Tibial nerve (tissue), 4 donors: ENCODE measurements around the gene NEK4. TPM values are rescaled to one million over a fixed set of nuclear protein-coding genes. Genes with fewer than 3 reads are reported as not detected.
A peak's percentile ranks its signal among the peaks of the same experiment; 100 is the strongest.

Experiments
- DNase-seq, 2 donors: peaks; one replicate each; pipeline ENCODE4 v3.0.0-alpha.2; 2019; ENCODE audit warnings: low spot score in 2 of 2
- H3K27ac ChIP-seq, 4 donors: fragments of 200-600 bp; sonication (generic) in 3 of 4; one replicate each; pipeline ENCODE4 v1.5.1; 2017 to 2019; ENCODE audit warnings: mild to moderate bottlenecking in 1 of 4
- H3K27me3 ChIP-seq, 2 donors: fragments of 200-600 bp; sonication (generic) in 1 of 2; one replicate each; pipeline versions ENCODE4 v1.5.1 to v1.6.0; 2017 to 2019
- H3K36me3 ChIP-seq, 3 donors: fragments of 200-600 bp; sonication (generic); one replicate each; pipeline ENCODE4 v1.5.1; 2018 to 2019
- H3K4me1 ChIP-seq, 4 donors: fragments of 200-600 bp; sonication (generic) in 3 of 4; one replicate each; pipeline ENCODE4 v1.5.1; 2017 to 2019
- H3K4me3 ChIP-seq, 4 donors: fragments of 200-600 bp; sonication (generic) in 3 of 4; one replicate each; pipeline ENCODE4 v1.5.1; 2017 to 2019; ENCODE audit warnings: mild to moderate bottlenecking in 1 of 4, moderate library complexity in 1 of 4
- H3K9me3 ChIP-seq, 4 donors: fragments of 200-600 bp; sonication (generic) in 3 of 4; one replicate each; pipeline ENCODE4 v1.5.1; 2017 to 2019
- CTCF ChIP-seq, 5 experiments: fragments of 200-600 bp in 3 of 5; fragments of 450-650 bp in 2 of 5; sonication (generic) in 3 of 5; IDR thresholded peaks; one replicate each; pipeline ENCODE4 v1.5.1; 2016 to 2019; ENCODE audit warnings: antibody characterized with exemption in 5 of 5, mild to moderate bottlenecking in 3 of 5, moderate library complexity in 2 of 5
- EP300 ChIP-seq, 2 donors: sonication (generic); formaldehyde crosslinking; IDR thresholded peaks; one replicate each; pipeline ENCODE4 v1.6.1; 2017; ENCODE audit warnings: antibody characterized with exemption in 2 of 2, mild to moderate bottlenecking in 1 of 2
- POLR2A ChIP-seq, 2 donors: fragments of 450-650 bp; IDR thresholded peaks; one replicate each; pipeline ENCODE4 v1.6.1; 2017; ENCODE audit warnings: antibody characterized with exemption in 2 of 2, mild to moderate bottlenecking in 2 of 2, moderate library complexity in 2 of 2
- WGBS, 2 donors: methylation state at CpG; one replicate each; pipeline ENCODE4 v1.1.5; 2018; 5-methylcytosine and 5-hydroxymethylcytosine counted together
- total RNA-seq, 4 donors: library from RNA; depleted of rRNA; stranded (reverse); fragments of >200 nt; gene quantifications; one replicate each; pipeline ENCODE4 v1.1.0, GENCODE V29; 2016

The NEK4 gene
- total RNA-seq, 4 donors from 2014 or later = 19.2 to 26.7 (median 20.5) TPM

- TF ChIP-seq EP300 (IDR thresholded peaks at IDR 0.05) (peak; percentile 73 to 97), CTCF (IDR thresholded peaks at IDR 0.05) (peak in 2 of 5 experiments; percentile 26 to 29), POLR2A (IDR thresholded peaks at IDR 0.05) (peak; percentile 50 to 82)
- Histone ChIP-seq H3K36me3 (peaks cover 0 to 40% (median 22%) of the 10 kb centered on the region in 3 donors), H3K9me3 (no peaks in the 10 kb centered on the region), H3K4me1 (peaks cover 4 to 66% (median 38%) of the 10 kb centered on the region in 4 donors), H3K27me3 (no peaks in the 10 kb centered on the region), H3K4me3 (peak within 1 kb of the TSS; percentile 58 to 86 (median 72)), H3K27ac (peak within 1 kb of the TSS; percentile 95 to 99 (median 98))
- DNase-seq = peak; percentile 85 to 86
- WGBS, 2 donors = 0 to 1% methylated on average over 33 to 38 of the region's 82 CpGs
Observed at GRCh38 chr3:52685709-52686691, 84.7 kb downstream of the NEK4 start, which contains the start of the genes GNL3 and PBRM1. TSS of gene GNL3 (plus strand) at chr3:52686032. CDS start at chr3:52686093, 61 bp downstream. TSS of gene PBRM1 (minus strand) at chr3:52685913.

DNA sequence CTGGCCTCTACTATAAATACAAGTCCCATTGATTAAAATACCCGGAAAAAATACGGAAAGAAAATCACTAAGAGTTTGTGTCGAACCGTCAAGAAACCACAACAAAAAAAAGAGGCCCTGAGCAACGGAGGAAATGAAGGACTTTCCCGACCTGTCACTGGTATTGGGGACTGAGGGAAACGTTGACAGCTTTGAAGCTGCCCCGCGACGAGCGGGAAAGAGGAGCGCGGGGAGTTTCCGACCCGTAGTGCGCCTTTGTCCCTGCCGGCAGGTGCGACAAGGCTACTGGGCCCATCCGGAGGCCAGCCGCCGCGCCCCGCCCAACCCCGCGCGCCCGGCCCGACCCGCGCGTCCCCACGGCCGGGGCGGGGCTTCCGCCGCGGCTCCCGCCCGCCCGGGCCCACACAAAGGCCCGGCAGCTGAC lies 85.4 kb downstream of the NEK4 start:
- no peak for TF ChIP-seq CTCF (IDR thresholded peaks at IDR 0.05)
- TF ChIP-seq POLR2A (IDR thresholded peaks at IDR 0.05) = peak in 1 of 2 donors; percentile 21
- TF ChIP-seq EP300 (IDR thresholded peaks at IDR 0.05) = no peak
- Histone ChIP-seq H3K4me3 (peak overlapping the region; percentile 58 to 85 (median 72)), H3K9me3 (no peaks in the 10 kb centered on the region), H3K27me3 (no peaks in the 10 kb centered on the region), H3K27ac (peak overlapping the region; percentile 95 to 99 (median 98)), H3K36me3 (peaks cover 0 to 33% (median 22%) of the 10 kb centered on the region in 3 donors), H3K4me1 (peaks cover 4 to 73% (median 42%) of the 10 kb centered on the region in 4 donors)
- WGBS, 2 donors = 0 to 1% methylated on average over 11 to 39 of the region's 41 CpGs
- peak; percentile 45 to 52 for DNase-seq

GRCh38 chr3:52684184-52684583 lies 86.6 kb downstream of the NEK4 start:
- WGBS, 2 donors = 30 to 35% methylated on average over 5 of the region's 5 CpGs
- Histone ChIP-seq H3K27me3 (no peaks in the 10 kb centered on the region), H3K9me3 (no peaks in the 10 kb centered on the region), H3K36me3 (peaks cover 0 to 26% (median 15%) of the 10 kb centered on the region in 3 donors), H3K27ac (peak overlapping the region in 2 of 4 donors; percentile 95 to 99), H3K4me3 (no peak overlapping the region), H3K4me1 (peaks cover 4 to 84% (median 49%) of the 10 kb centered on the region in 4 donors)
- DNase-seq = no peak
- no peak for TF ChIP-seq CTCF (IDR thresholded peaks at IDR 0.05)
- TF ChIP-seq POLR2A (IDR thresholded peaks at IDR 0.05) = no peak
- TF ChIP-seq EP300 (IDR thresholded peaks at IDR 0.05) = no peak

GRCh38 chr3:52683611-52684010 lies 87.1 kb downstream of the NEK4 start:
- peaks cover 4 to 86% (median 52%) of the 10 kb centered on the region in 4 donors for H3K4me1 ChIP-seq
- no peak for TF ChIP-seq CTCF (IDR thresholded peaks at IDR 0.05)
- no peak for TF ChIP-seq EP300 (IDR thresholded peaks at IDR 0.05)
- no peak for TF ChIP-seq POLR2A (IDR thresholded peaks at IDR 0.05)
- H3K27ac ChIP-seq = peak overlapping the region in 3 of 4 donors; percentile 21 to 99 (median 95)
- DNase-seq = no peak
- WGBS, 2 donors = 56 to 61% methylated on average over 6 of the region's 6 CpGs
- peaks cover 0 to 24% (median 12%) of the 10 kb centered on the region in 3 donors for H3K36me3 ChIP-seq
- H3K27me3 ChIP-seq = no peaks in the 10 kb centered on the region
- no peaks in the 10 kb centered on the region for H3K9me3 ChIP-seq
- no peak overlapping the region for H3K4me3 ChIP-seq
